Neural cell (in vitro differentiated cells): Measurements from ENCODE around the gene APBA2. TPM values are rescaled to one million over a fixed set of nuclear protein-coding genes. Genes with fewer than 3 reads are reported as not detected.

Experiments
- H2AFZ ChIP-seq: fragments of 200-600, 300-800 bp; sonication (generic), shearing (Covaris generic); 2 replicates; pipeline ENCODE4 v1.6.0; 2014; ENCODE audit warnings: low read depth, mild to moderate bottlenecking, antibody characterized with exemption, low read length, moderate library complexity
- H3F3A ChIP-seq: fragments of 200-600 bp; shearing (Covaris generic); 2 replicates; pipeline ENCODE4 v1.6.1; 2016; ENCODE audit warnings: mild to moderate bottlenecking, moderate library complexity, mixed read lengths, antibody characterized with exemption, low read length; ENCODE audit not compliant: insufficient read depth, poor library complexity, severe bottlenecking
- H3K27ac ChIP-seq: fragments of 200-600, 300-800 bp; sonication (generic), shearing (Covaris generic); 2 replicates; pipeline ENCODE4 v1.5.1; 2014; ENCODE audit warnings: mild to moderate bottlenecking, low read length, moderate library complexity
- H3K27me3 ChIP-seq: fragments of 300-800, 200-600 bp; sonication (generic), shearing (Covaris generic); 2 replicates; pipeline ENCODE4 v1.6.0; 2014; ENCODE audit warnings: mild to moderate bottlenecking, low read depth, low read length, moderate library complexity; ENCODE audit not compliant: insufficient read depth
- H3K36me3 ChIP-seq: fragments of 300-800, 200-600 bp; sonication (generic), shearing (Covaris generic); 2 replicates; pipeline ENCODE4 v1.5.1; 2014; ENCODE audit warnings: mild to moderate bottlenecking, antibody characterized with exemption, low read length, moderate library complexity; ENCODE audit not compliant: insufficient read depth
- H3K4me2 ChIP-seq: fragments of 300-800, 200-600 bp; sonication (generic), shearing (Covaris generic); 2 replicates; pipeline ENCODE4 v1.6.0; 2014; ENCODE audit warnings: mild to moderate bottlenecking, low read length
- H3K4me3 ChIP-seq: fragments of 300-800, 200-600 bp; sonication (generic), shearing (Covaris generic); 2 replicates; pipeline ENCODE4 v1.5.1; 2014; ENCODE audit warnings: mild to moderate bottlenecking, low read length, moderate library complexity
- H3K79me2 ChIP-seq: fragments of 200-600 bp; shearing (Covaris generic); replicated peaks from 2 replicates; pipeline ENCODE4 v1.6.0; 2014; ENCODE audit warnings: mild to moderate bottlenecking, low read length, moderate library complexity; ENCODE audit not compliant: insufficient read depth
- H3K9ac ChIP-seq: fragments of 300-800, 200-600 bp; sonication (generic), shearing (Covaris generic); 2 replicates; pipeline ENCODE4 v1.6.1; 2016; ENCODE audit warnings: mild to moderate bottlenecking, low read length, mixed read lengths
- H3K9me2 ChIP-seq: fragments of 200-600 bp; shearing (Covaris generic); 2 replicates; pipeline ENCODE4 v1.6.1; 2016; ENCODE audit warnings: mild to moderate bottlenecking, low read length, mixed read lengths; ENCODE audit not compliant: insufficient read depth
- H3K9me3 ChIP-seq: fragments of 200-600, 300-800 bp; sonication (generic), shearing (Covaris generic); 2 replicates; pipeline ENCODE4 v1.6.1; 2016; ENCODE audit warnings: mild to moderate bottlenecking, mixed run types, low read length, moderate library complexity, mixed read lengths
- H4K20me1 ChIP-seq: fragments of 200-600 bp; shearing (Covaris generic); 2 replicates; pipeline ENCODE4 v1.6.1; 2016; ENCODE audit warnings: mild to moderate bottlenecking, mixed run types; ENCODE audit not compliant: insufficient read depth
- EP300 ChIP-seq: fragments of 450-650 bp; conservative IDR thresholded peaks from 2 replicates; pipeline ENCODE4 v1.6.1; 2014; ENCODE audit warnings: antibody characterized with exemption, mild to moderate bottlenecking, moderate library complexity; ENCODE audit not compliant: poor library complexity, severe bottlenecking
- EZH2 ChIP-seq: fragments of 200-600, 300-800 bp; shearing (Covaris generic), sonication (generic); IDR thresholded peaks from 2 replicates; pipeline ENCODE4 v1.6.1; 2014; ENCODE audit warnings: antibody characterized with exemption, low read length, borderline replicate concordance, mild to moderate bottlenecking; ENCODE audit not compliant: insufficient read depth, poor library complexity, severe bottlenecking
- MXI1 ChIP-seq: fragments of 450-650 bp; conservative IDR thresholded peaks from 2 replicates; pipeline ENCODE4 v1.6.1; 2014; ENCODE audit warnings: antibody characterized with exemption, mild to moderate bottlenecking; ENCODE audit not compliant: poor library complexity, severe bottlenecking
- POLR2AphosphoS5 ChIP-seq: IDR thresholded peaks from 2 replicates; pipeline ENCODE4 v1.6.1; 2012
- RAD21 ChIP-seq: fragments of 450-650 bp; conservative IDR thresholded peaks from 2 replicates; pipeline ENCODE4 v1.6.1; 2014; ENCODE audit warnings: antibody characterized with exemption, mild to moderate bottlenecking, moderate library complexity
- SMC3 ChIP-seq: fragments of 450-650 bp; conservative IDR thresholded peaks from 2 replicates; pipeline ENCODE4 v1.6.1; 2014; ENCODE audit warnings: antibody characterized with exemption, mild to moderate bottlenecking, moderate library complexity; ENCODE audit not compliant: poor library complexity
- TAF1 ChIP-seq: IDR thresholded peaks from 2 replicates; pipeline ENCODE4 v1.6.1; 2012; ENCODE audit warnings: low read depth
- polyA plus RNA-seq: library from polyadenylated mRNA; depleted of rRNA; stranded (reverse); fragments of >200 nt; gene quantifications from 2 replicates; pipeline ENCODE4 v1.2.3, GENCODE V29; 2014
- TF ChIP-seq, protein P1 (sequence below): fragments of 450-650 bp; IDR thresholded peaks from 2 replicates; pipeline ENCODE4 v1.5.1; 2014; ENCODE audit warnings: antibody characterized with exemption, mild to moderate bottlenecking, moderate library complexity; ENCODE audit not compliant: poor library complexity, severe bottlenecking
- TF ChIP-seq, protein P2 (sequence below): IDR thresholded peaks from 2 replicates; pipeline ENCODE4 v1.6.1; 2012; ENCODE audit warnings: borderline replicate concordance

Gene APBA2
- polyA plus RNA-seq, 1 donor from 2014 or later, result 134 TPM

DNA sequence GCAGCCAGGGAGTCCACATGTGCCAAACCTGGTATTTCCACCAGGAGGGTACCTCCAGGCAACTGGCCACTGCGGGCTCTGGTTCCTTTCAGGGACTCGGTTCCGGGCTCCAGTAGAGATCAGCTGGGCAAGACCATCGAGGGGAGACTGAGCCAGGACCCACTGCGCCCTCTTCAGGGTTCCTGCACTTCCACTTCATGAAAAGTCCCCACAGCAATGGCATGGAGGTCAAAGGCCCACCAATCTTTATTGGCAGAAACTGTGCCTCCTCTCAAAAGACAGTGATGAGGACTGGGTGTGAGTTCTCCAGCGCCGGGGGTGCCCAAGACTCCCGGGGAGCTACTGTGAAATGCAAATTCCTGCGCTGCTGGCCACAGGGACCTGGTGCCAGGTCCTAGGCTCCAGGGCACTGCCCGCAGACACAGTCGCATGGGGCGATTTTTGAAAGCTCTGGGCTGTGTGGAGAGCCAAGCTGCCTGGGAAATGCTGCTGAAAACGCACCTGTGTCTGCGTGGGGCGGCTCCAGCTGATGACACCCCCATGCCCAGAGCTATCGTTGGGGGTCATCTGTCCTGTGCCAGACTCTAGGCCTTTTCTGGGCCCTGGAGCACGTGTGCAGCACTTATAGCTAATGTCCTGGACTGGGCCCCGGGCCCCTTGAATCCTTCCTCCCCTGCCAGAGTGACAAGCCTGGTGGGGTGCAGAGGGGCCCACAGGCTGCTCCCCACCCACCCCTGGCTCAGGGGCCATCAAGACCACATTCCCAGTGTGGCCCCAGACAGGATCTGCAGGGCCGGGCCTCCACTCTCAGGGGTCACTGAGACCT lies 239.8 kb downstream of the APBA2 start:
- Histone ChIP-seq H4K20me1 (no peaks in the 10 kb centered on the region), H3K4me2 (no peak overlapping the region), H3K36me3 (no peaks in the 10 kb centered on the region), H3K27ac (no peak overlapping the region), H3K27me3 (no peaks in the 10 kb centered on the region), H3F3A (no peaks in the 10 kb centered on the region), H3K9me3 (no peaks in the 10 kb centered on the region), H2AFZ (no peak overlapping the region), H3K9me2 (no peaks in the 10 kb centered on the region), H3K9ac (no peak overlapping the region), H3K79me2 (no peaks in the 10 kb centered on the region), H3K4me3 (no peak overlapping the region)
- TF ChIP-seq, protein P1, sequence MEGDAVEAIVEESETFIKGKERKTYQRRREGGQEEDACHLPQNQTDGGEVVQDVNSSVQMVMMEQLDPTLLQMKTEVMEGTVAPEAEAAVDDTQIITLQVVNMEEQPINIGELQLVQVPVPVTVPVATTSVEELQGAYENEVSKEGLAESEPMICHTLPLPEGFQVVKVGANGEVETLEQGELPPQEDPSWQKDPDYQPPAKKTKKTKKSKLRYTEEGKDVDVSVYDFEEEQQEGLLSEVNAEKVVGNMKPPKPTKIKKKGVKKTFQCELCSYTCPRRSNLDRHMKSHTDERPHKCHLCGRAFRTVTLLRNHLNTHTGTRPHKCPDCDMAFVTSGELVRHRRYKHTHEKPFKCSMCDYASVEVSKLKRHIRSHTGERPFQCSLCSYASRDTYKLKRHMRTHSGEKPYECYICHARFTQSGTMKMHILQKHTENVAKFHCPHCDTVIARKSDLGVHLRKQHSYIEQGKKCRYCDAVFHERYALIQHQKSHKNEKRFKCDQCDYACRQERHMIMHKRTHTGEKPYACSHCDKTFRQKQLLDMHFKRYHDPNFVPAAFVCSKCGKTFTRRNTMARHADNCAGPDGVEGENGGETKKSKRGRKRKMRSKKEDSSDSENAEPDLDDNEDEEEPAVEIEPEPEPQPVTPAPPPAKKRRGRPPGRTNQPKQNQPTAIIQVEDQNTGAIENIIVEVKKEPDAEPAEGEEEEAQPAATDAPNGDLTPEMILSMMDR, result peak; percentile 1
- no peak for TF ChIP-seq EP300

DNA sequence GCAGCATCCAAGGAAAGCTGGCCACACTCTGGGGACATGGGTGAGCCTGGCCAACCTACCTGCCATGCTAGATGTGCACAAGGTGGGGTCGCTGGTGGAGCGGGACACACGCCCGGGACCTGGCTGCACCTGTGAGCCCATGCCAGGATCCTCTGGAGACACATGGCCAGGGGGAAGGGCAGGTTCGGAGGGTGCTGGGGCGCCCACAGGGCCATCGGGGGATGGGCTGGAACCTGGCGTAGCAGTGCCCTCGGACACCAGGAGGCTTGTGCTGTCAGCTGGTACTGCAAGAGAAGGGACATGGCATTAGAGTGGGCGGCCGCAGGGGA lies 240.4 kb downstream of the APBA2 start:
- H3F3A ChIP-seq, result no peaks in the 10 kb centered on the region
- H4K20me1 ChIP-seq, result no peaks in the 10 kb centered on the region
- no peak overlapping the region for H2AFZ ChIP-seq
- H3K9me2 ChIP-seq, result no peaks in the 10 kb centered on the region
- no peak overlapping the region for H3K27ac ChIP-seq
- H3K79me2 ChIP-seq, result no peaks in the 10 kb centered on the region
- H3K4me3 ChIP-seq, result no peak overlapping the region
- H3K36me3 ChIP-seq, result no peaks in the 10 kb centered on the region
- no peaks in the 10 kb centered on the region for H3K9me3 ChIP-seq
- no peaks in the 10 kb centered on the region for H3K27me3 ChIP-seq
- TF ChIP-seq SMC3 (no peak), TAF1 (no peak), EZH2 (no peak), MXI1 (no peak), EP300 (no peak), POLR2AphosphoS5 (no peak), RAD21 (no peak)
- TF ChIP-seq, protein P2, sequence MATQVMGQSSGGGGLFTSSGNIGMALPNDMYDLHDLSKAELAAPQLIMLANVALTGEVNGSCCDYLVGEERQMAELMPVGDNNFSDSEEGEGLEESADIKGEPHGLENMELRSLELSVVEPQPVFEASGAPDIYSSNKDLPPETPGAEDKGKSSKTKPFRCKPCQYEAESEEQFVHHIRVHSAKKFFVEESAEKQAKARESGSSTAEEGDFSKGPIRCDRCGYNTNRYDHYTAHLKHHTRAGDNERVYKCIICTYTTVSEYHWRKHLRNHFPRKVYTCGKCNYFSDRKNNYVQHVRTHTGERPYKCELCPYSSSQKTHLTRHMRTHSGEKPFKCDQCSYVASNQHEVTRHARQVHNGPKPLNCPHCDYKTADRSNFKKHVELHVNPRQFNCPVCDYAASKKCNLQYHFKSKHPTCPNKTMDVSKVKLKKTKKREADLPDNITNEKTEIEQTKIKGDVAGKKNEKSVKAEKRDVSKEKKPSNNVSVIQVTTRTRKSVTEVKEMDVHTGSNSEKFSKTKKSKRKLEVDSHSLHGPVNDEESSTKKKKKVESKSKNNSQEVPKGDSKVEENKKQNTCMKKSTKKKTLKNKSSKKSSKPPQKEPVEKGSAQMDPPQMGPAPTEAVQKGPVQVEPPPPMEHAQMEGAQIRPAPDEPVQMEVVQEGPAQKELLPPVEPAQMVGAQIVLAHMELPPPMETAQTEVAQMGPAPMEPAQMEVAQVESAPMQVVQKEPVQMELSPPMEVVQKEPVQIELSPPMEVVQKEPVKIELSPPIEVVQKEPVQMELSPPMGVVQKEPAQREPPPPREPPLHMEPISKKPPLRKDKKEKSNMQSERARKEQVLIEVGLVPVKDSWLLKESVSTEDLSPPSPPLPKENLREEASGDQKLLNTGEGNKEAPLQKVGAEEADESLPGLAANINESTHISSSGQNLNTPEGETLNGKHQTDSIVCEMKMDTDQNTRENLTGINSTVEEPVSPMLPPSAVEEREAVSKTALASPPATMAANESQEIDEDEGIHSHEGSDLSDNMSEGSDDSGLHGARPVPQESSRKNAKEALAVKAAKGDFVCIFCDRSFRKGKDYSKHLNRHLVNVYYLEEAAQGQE, result no peak
- TF ChIP-seq, protein P1, result no peak
- no peak overlapping the region for H3K4me2 ChIP-seq
- no peak overlapping the region for H3K9ac ChIP-seq
